Ascending aorta (tissue), 2 donors: ENCODE results near the gene STYXL2. TPM values are rescaled to one million over a fixed set of nuclear protein-coding genes. Genes with fewer than 3 reads are reported as not detected.

Experiments used
- DNase-seq, 2 donors: peaks; one replicate each; pipeline ENCODE4 v3.0.0-alpha.2; 2019; ENCODE audit warnings: low spot score in 2 of 2
- H3K27ac ChIP-seq, 2 donors: fragments of 200-600 bp; sonication (generic); one replicate each; pipeline ENCODE4 v1.5.1; 2016 to 2017; ENCODE audit warnings: mild to moderate bottlenecking in 1 of 2
- H3K27me3 ChIP-seq: fragments of 200-600 bp; sonication (generic); one replicate; pipeline ENCODE4 v1.5.1; 2017
- H3K36me3 ChIP-seq, 2 donors: fragments of 200-600 bp; sonication (generic); one replicate each; pipeline ENCODE4 v1.5.1; 2016
- H3K4me1 ChIP-seq, 2 donors: fragments of 200-600 bp; sonication (generic); one replicate each; pipeline ENCODE4 v1.5.1; 2016 to 2017; ENCODE audit warnings: mild to moderate bottlenecking in 1 of 2
- H3K4me3 ChIP-seq, 2 donors: fragments of 200-600 bp; sonication (generic); one replicate each; pipeline ENCODE4 v1.5.1; 2016 to 2017; ENCODE audit warnings: mild to moderate bottlenecking in 1 of 2
- H3K9me3 ChIP-seq, 2 donors: fragments of 200-600 bp; sonication (generic); one replicate each; pipeline ENCODE4 v1.5.1; 2016
- CTCF ChIP-seq, 3 experiments: fragments of 200-600 bp in 2 of 3; fragments of 450-650 bp in 1 of 3; sonication (generic) in 2 of 3; IDR thresholded peaks; one replicate each; pipeline ENCODE4 v1.5.1; 2016 to 2019; ENCODE audit warnings: antibody characterized with exemption in 3 of 3, mild to moderate bottlenecking in 1 of 3, moderate library complexity in 1 of 3
- intact Hi-C: fragments of 100-400 bp; cut with DNase I; formaldehyde crosslinking; loops from one replicate; pipeline ENCODE4 v1.15.1; 2023
- total RNA-seq: library from RNA; depleted of rRNA; stranded (reverse); fragments of >200 nt; gene quantifications from one replicate; pipeline ENCODE4 v1.1.0, GENCODE V29; 2016

The STYXL2 gene
- total RNA-seq, 1 donor from 2014 or later, result 0.96 TPM

GRCh38 chr1:167056529-167057231 lies 37.2 kb upstream of the STYXL2 start:
- DNase-seq, result no peak
- Histone ChIP-seq H3K4me1 (no peaks in the 10 kb centered on the region), H3K27me3 (no peaks in the 10 kb centered on the region), H3K27ac (no peak overlapping the region), H3K36me3 (no peaks in the 10 kb centered on the region), H3K4me3 (no peak overlapping the region), H3K9me3 (no peaks in the 10 kb centered on the region)
- intact Hi-C loops, result no loop called here
- TF ChIP-seq CTCF (IDR thresholded peaks at IDR 0.05), result no peak

- DNase-seq, result no peak
These were observed 36.6 kb upstream of the STYXL2 start for GRCh38 chr1:167057241-167057688.

GRCh38 chr1:167059045-167059808 lies 34.6 kb upstream of the STYXL2 start:
- intact Hi-C loops, result loop anchor here (1.0 to 2.0 kb wide), 2 partner anchors 148 to 174 kb away; no protein-coding TSS in a partner anchor
- Histone ChIP-seq H3K4me3 (peak overlapping the region in 1 of 2 donors; percentile 27), H3K27ac (no peak overlapping the region), H3K36me3 (no peaks in the 10 kb centered on the region), H3K9me3 (no peaks in the 10 kb centered on the region), H3K4me1 (no peaks in the 10 kb centered on the region), H3K27me3 (no peaks in the 10 kb centered on the region)
- DNase-seq, result peak in 1 of 2 donors; percentile 83
- peak; percentile 77 to 97 (median 95) for TF ChIP-seq CTCF (IDR thresholded peaks at IDR 0.05)

More at GRCh38 chr1:167057241-167057688, 36.6 kb upstream of the STYXL2 start:
- Histone ChIP-seq H3K27ac (no peak overlapping the region), H3K27me3 (no peaks in the 10 kb centered on the region), H3K4me1 (no peaks in the 10 kb centered on the region), H3K9me3 (no peaks in the 10 kb centered on the region), H3K36me3 (no peaks in the 10 kb centered on the region), H3K4me3 (no peak overlapping the region)
- intact Hi-C loops, result no loop called here
- peak in 2 of 3 experiments; percentile 14 to 33 for TF ChIP-seq CTCF (IDR thresholded peaks at IDR 0.05)

GRCh38 chr1:167059809-167060107 lies 34.1 kb upstream of the STYXL2 start:
- Histone ChIP-seq H3K27me3 (no peaks in the 10 kb centered on the region), H3K4me1 (no peaks in the 10 kb centered on the region), H3K27ac (no peak overlapping the region), H3K9me3 (no peaks in the 10 kb centered on the region), H3K36me3 (no peaks in the 10 kb centered on the region), H3K4me3 (no peak overlapping the region)
- DNase-seq, result no peak
- TF ChIP-seq CTCF (IDR thresholded peaks at IDR 0.05), result no peak
- intact Hi-C loops, result loop anchor here (1.0 to 2.0 kb wide), 2 partner anchors 149 to 174 kb away; no protein-coding TSS in a partner anchor

- TF ChIP-seq CTCF (IDR thresholded peaks at IDR 0.05), result no peak
- DNase-seq, result no peak
- no peak overlapping the region for H3K27ac ChIP-seq
- H3K27me3 ChIP-seq, result no peaks in the 10 kb centered on the region
- no peaks in the 10 kb centered on the region for H3K36me3 ChIP-seq
- no peaks in the 10 kb centered on the region for H3K4me1 ChIP-seq
- H3K9me3 ChIP-seq, result no peaks in the 10 kb centered on the region
- no peak overlapping the region for H3K4me3 ChIP-seq
- intact Hi-C loops, result no loop called here
These were observed 33.5 kb upstream of the STYXL2 start for GRCh38 chr1:167060141-167061072.
